ENCODE measurements around the gene IFNL1. TPM values are rescaled to one million over a fixed set of nuclear protein-coding genes. Genes with fewer than 3 reads are reported as not detected.

The IFNL1 gene
- total RNA-seq, 1 donor: not detected

DNA sequence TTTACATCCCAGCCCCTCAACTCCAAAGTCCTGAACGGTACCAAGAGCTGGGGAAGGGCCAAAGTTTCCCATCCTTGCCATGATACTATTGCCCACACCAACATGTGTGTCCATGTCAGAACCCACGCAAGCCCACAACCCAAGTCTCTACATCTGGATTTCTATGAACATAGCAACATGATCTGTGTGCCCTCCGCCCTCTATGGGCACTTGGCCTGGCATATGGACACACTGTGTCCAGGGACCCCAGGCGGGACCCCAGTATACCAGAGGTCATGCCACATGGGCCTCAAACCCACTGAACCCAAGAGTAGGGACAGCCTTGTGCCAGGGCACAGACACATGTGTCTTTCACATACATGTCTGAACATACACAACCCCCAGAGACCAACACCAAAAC, 22.5 kb downstream of the IFNL1 start:
- TF ChIP-seq, protein P1, sequence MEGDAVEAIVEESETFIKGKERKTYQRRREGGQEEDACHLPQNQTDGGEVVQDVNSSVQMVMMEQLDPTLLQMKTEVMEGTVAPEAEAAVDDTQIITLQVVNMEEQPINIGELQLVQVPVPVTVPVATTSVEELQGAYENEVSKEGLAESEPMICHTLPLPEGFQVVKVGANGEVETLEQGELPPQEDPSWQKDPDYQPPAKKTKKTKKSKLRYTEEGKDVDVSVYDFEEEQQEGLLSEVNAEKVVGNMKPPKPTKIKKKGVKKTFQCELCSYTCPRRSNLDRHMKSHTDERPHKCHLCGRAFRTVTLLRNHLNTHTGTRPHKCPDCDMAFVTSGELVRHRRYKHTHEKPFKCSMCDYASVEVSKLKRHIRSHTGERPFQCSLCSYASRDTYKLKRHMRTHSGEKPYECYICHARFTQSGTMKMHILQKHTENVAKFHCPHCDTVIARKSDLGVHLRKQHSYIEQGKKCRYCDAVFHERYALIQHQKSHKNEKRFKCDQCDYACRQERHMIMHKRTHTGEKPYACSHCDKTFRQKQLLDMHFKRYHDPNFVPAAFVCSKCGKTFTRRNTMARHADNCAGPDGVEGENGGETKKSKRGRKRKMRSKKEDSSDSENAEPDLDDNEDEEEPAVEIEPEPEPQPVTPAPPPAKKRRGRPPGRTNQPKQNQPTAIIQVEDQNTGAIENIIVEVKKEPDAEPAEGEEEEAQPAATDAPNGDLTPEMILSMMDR (IDR thresholded peaks at IDR 0.05; ENCODE audit: insufficient read depth, low read length): no peak
- no peak overlapping the region for H3K4me3 ChIP-seq (ENCODE audit: low read depth, low read length)
- no peak for DNase-seq (ENCODE audit: low read depth)

DNA sequence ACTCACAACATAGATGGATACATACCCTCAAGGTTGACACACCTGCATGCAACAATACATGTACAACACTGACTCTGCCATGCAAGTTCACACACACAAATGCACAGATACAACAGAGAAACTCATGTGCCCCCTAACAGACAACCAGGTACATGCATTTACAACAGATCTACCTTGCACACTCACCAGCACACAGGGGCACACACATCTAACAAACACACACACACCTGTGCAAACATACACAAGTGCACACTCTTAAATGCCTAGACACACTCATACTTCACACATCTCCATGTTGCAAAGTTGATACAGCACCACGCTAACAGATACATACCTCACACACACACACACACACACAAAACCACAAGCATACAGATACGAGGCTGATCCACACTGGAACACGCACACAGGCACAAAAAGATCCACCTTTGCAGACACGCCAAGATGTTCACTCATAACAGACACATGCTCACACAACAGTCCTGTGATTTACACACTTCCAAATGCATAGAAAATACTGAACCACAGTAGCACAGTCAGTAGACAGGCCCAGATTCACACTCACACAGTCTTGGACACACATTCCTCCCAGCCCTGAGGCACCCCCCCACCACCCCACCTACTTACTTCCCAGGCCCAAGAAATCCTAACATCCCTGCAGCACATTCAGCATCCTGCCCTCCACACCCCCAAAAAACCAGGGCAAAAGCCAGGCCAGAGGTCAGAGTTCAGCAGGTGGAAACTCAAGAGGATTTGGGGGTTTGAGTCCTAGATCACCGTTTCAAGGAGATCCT, 23.1 kb downstream of the IFNL1 start:
- no peak for DNase-seq (ENCODE audit: low read depth)
- H3K4me3 ChIP-seq (ENCODE audit: low read depth, low read length): no peak overlapping the region
- TF ChIP-seq, protein P1 (IDR thresholded peaks at IDR 0.05; ENCODE audit: insufficient read depth, low read length): no peak

DNA sequence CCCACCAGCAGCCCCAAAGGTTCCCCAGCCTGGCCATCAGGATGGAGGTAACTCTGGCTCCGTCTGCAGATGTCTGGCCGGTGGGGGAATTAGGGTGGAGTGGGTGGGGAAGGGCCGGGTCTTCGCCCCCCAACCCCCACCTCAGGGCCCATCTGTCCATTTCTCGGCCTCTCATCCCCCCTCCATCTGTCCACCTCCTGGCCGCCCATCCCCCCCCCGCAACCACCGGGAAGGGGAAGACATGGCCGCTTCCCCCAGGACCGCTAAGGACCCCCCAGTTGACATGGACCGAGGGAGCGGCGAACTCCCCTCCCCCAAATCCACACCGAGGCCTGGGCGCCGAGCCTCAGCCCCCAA, 23.7 kb downstream of the IFNL1 start:
- TF ChIP-seq, protein P1 (IDR thresholded peaks at IDR 0.05; ENCODE audit: insufficient read depth, low read length): no peak
- DNase-seq (ENCODE audit: low read depth): no peak
- peak overlapping the region; percentile 65 for H3K4me3 ChIP-seq (ENCODE audit: low read depth, low read length)

DNA sequence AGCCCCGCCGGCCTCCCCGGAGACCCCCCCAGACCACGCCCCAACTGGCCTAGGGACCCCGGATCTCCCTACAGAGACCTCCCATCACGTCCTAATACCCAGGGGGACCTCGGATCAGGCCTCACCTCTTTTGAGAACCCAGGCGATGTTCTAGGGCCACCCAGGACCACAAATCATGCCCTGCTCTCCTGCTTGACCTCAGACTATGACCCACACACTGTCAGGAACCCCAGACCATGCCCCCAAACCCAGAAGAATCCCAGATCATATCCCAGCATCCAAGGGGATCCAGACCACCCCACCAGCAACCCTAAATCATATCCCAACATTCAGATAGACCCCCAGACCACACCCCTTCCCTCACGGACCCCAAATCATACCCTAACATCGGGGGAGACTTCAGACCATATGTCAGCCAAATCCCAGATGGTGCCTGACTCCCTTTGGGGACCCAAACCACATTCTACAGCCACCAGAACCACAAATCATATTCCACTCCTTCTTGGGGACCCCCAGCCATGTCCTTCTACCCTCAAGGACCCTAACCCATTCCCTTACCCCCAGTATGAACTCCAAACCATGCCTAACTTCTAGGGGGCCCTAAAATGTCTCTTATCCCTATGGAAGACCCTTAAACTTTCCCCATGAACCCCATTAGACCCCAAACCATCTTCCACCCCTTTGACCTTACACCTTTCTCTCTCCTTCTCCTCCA, 25.1 kb downstream of the IFNL1 start:
- no peak for DNase-seq (ENCODE audit: low read depth)
- peak overlapping the region; percentile 31 for H3K4me3 ChIP-seq (ENCODE audit: low read depth, low read length)
- TF ChIP-seq, protein P1 (IDR thresholded peaks at IDR 0.05; ENCODE audit: insufficient read depth, low read length): no peak

DNA sequence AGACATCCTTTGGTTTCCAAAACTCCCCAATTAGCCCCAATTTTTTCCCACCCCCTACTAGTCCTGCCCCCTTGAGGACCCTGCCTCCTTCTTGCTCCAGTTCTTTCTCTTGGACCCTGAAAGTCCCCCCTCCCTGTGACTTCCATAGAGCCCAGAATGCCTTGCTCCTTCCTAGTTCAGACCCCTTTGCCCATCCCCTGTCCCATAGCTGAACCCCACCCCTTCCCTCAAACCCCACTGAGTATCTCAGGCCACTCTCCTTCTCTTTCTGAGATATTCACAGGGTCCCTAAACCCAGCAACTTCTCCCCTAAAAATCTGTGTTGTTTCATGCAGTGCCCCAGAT, 25.6 kb downstream of the IFNL1 start:
- H3K4me3 ChIP-seq (ENCODE audit: low read depth, low read length): no peak overlapping the region
- TF ChIP-seq, protein P1 (IDR thresholded peaks at IDR 0.05; ENCODE audit: insufficient read depth, low read length): no peak
- no peak for DNase-seq (ENCODE audit: low read depth)

DNA sequence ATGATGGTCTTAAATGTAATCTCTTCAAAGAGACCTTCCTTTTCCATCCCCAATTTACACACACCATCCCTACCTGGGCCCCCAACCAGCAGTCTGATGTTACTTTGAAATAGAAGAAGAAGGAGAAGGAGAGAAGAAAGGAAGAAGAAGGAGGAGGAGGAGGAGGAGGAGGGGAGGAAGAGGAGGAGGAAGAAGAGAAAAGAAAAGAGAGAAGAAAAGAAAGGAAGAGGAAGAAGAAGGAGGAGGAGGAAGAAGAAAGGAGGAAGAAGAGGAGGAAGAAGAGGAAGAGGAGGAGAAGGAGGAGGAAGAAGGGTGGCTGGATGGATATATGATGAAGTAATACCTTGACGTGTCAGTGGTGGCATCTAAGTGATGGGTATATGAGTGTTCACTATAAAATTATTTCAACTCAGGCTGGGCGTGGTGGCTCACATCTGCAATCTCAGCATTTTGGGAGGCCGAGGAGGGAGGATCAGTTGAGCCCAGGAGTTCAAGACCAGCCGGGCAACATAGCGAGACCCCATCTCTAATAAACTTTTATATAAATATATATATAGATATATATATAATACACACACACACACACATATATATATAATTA, 28.1 kb downstream of the IFNL1 start:
- TF ChIP-seq, protein P1 (IDR thresholded peaks at IDR 0.05; ENCODE audit: insufficient read depth, low read length): no peak
- no peak overlapping the region for H3K4me3 ChIP-seq (ENCODE audit: low read depth, low read length)
- DNase-seq (ENCODE audit: low read depth): no peak
